WTC11 (cell line): Measurements from ENCODE around the gene BACH2.

Experiments
- ATF1 ChIP-seq: sonication (generic); formaldehyde crosslinking; IDR thresholded peaks from 2 replicates; pipeline ENCODE4 v1.8.1; 2023; ENCODE audit warnings: mild to moderate bottlenecking, moderate library complexity, missing genetic modification reagents
- CREB1 ChIP-seq: sonication (generic); formaldehyde crosslinking; IDR thresholded peaks from 2 replicates; pipeline ENCODE4 v1.8.0; 2023; ENCODE audit warnings: mild to moderate bottlenecking, missing genetic modification reagents
- ELF4 ChIP-seq: sonication (generic); formaldehyde crosslinking; IDR thresholded peaks from 2 replicates; pipeline ENCODE4 v1.8.1; 2022; ENCODE audit warnings: low read depth, mild to moderate bottlenecking, moderate library complexity, missing genetic modification reagents
- TF ChIP-seq, protein P1 (sequence below): fragments of 200-600 bp; IDR thresholded peaks from 2 replicates; pipeline ENCODE4 v1.8.0; 2022; ENCODE audit warnings: antibody characterized with exemption
- TF ChIP-seq, protein P2 (sequence below): sonication (generic); formaldehyde crosslinking; conservative IDR thresholded peaks from 2 replicates; pipeline ENCODE4 v1.8.1; 2022; ENCODE audit warnings: mild to moderate bottlenecking, missing genetic modification reagents

DNA sequence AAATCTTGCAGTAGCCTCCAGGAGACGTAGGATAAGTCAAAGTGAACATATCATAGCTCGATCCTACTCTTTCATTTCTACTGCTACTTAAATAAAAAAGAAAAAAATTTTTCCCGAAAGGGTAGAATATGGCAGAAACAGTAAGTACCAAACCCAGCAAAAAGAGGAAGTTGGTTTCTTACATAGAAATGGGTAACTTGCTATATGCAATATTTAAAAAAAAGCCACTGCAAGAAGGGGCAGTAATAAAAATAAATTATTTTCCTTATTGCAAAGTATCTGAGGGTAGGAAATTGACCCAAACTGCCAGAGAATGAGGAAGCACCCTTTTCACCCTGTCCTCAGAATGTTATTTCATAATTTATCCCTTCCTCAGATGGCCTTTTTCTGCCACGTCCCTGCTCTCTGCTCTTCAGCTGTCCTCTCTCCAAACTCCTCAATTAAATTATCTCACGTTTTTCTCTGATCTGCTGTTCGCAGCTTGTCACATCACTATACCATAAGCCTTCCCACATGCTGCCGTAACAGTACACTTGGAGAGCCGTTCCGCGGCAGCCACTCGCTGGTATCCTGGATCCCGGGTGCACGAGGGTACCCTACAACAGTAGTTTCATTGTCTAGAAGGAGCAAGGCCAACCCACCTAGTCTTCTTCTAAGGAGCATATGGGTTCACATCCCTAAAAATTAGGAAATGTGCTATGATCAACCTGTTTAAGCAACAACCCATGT, 149.6 kb downstream of the BACH2 start:
- TF ChIP-seq ELF4 (no peak), CREB1 (CRISPR knock-in tag) (no peak), ATF1 (CRISPR knock-in tag) (no peak)
- TF ChIP-seq, protein P1, sequence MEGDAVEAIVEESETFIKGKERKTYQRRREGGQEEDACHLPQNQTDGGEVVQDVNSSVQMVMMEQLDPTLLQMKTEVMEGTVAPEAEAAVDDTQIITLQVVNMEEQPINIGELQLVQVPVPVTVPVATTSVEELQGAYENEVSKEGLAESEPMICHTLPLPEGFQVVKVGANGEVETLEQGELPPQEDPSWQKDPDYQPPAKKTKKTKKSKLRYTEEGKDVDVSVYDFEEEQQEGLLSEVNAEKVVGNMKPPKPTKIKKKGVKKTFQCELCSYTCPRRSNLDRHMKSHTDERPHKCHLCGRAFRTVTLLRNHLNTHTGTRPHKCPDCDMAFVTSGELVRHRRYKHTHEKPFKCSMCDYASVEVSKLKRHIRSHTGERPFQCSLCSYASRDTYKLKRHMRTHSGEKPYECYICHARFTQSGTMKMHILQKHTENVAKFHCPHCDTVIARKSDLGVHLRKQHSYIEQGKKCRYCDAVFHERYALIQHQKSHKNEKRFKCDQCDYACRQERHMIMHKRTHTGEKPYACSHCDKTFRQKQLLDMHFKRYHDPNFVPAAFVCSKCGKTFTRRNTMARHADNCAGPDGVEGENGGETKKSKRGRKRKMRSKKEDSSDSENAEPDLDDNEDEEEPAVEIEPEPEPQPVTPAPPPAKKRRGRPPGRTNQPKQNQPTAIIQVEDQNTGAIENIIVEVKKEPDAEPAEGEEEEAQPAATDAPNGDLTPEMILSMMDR = no peak
- TF ChIP-seq, protein P2, sequence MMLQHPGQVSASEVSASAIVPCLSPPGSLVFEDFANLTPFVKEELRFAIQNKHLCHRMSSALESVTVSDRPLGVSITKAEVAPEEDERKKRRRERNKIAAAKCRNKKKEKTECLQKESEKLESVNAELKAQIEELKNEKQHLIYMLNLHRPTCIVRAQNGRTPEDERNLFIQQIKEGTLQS (CRISPR knock-in tag) = no peak
